SK-N-SH (cell line): Measurements from ENCODE around the gene PWP1. TPM values are rescaled to one million over a fixed set of nuclear protein-coding genes. Genes with fewer than 3 reads are reported as not detected.

Source experiments
- CTCF ChIA-PET: fragments of 300-600, 350-600 bp; formaldehyde crosslinking; extraction: SDS; loops from one replicate; lab custom pipeline; 2021; lab: Yijun Ruan, JAX
- POLR2A ChIA-PET: fragments of 350-600 bp; sonication (Branson Sonifier 250); formaldehyde crosslinking; extraction: SDS; loops from one replicate; lab custom pipeline; 2020; ENCODE audit warnings: antibody characterized with exemption, inconsistent platforms; lab: Yijun Ruan, JAX
- DNase-seq: peaks from one replicate; pipeline ENCODE4 v3.0.0; 2012
- H2AFZ ChIP-seq: fragments of 200-600 bp; sonication (generic); 2 replicates; pipeline ENCODE4 v1.8.1; 2016; ENCODE audit warnings: antibody characterized with exemption, mild to moderate bottlenecking, low read depth
- H3F3A ChIP-seq: fragments of 200-600 bp; sonication (generic); replicated peaks from 2 replicates; pipeline ENCODE3; 2016; ENCODE audit warnings: antibody characterized with exemption, mild to moderate bottlenecking; ENCODE audit not compliant: insufficient read depth
- H3K27ac ChIP-seq, 2 experiments: fragments of 200-500 bp in 1 of 2; fragments of 200-600 bp in 1 of 2; sonication (Bioruptor generic) in 1 of 2; sonication (generic), shearing (Covaris generic) in 1 of 2; 2 replicates each; pipeline versions ENCODE4 v1.5.1 to v1.6.1; 2014 to 2016; ENCODE audit warnings: low read depth in 2 of 2, inconsistent platforms in 1 of 2, low read length in 1 of 2, mild to moderate bottlenecking in 1 of 2, mixed read lengths in 1 of 2
- H3K27me3 ChIP-seq: fragments of 200-600 bp; sonication (generic), shearing (Covaris generic); 2 replicates; pipeline ENCODE4 v1.6.1; 2016; ENCODE audit warnings: mixed run types; ENCODE audit not compliant: insufficient read depth
- H3K36me3 ChIP-seq, 2 experiments: fragments of 200-500 bp in 1 of 2; fragments of 200-600 bp in 1 of 2; sonication (Bioruptor generic) in 1 of 2; sonication (generic) in 1 of 2; replicated peaks in 1 of 2; 2 replicates each; pipeline versions ENCODE3 to v1.5.1; 2014 to 2016; ENCODE audit warnings: low read length in 1 of 2, mild to moderate bottlenecking in 1 of 2; ENCODE audit not compliant: insufficient read depth in 2 of 2, control insufficient read depth in 1 of 2
- H3K4me1 ChIP-seq, 2 experiments: fragments of 200-500 bp in 1 of 2; fragments of 200-600 bp in 1 of 2; sonication (Bioruptor generic) in 1 of 2; sonication (generic), shearing (Covaris generic) in 1 of 2; 2 replicates each; pipeline versions ENCODE4 v1.5.1 to v1.6.1; 2014 to 2016; ENCODE audit warnings: low read depth in 1 of 2, low read length in 1 of 2, mixed run types in 1 of 2; ENCODE audit not compliant: insufficient read depth in 2 of 2, control insufficient read depth in 1 of 2
- H3K4me2 ChIP-seq: fragments of 200-600 bp; sonication (generic), shearing (Covaris generic); 2 replicates; pipeline ENCODE4 v1.6.1; 2017; ENCODE audit warnings: mixed run types
- H3K4me3 ChIP-seq, 2 experiments: fragments of 200-500 bp in 1 of 2; fragments of 200-600 bp in 1 of 2; sonication (Bioruptor generic) in 1 of 2; sonication (generic), shearing (Covaris generic) in 1 of 2; 2 replicates each; pipeline versions ENCODE4 v1.5.1 to v1.8.1; 2014 to 2016; ENCODE audit warnings: low read depth in 2 of 2, inconsistent platforms in 1 of 2, low read length in 1 of 2, mild to moderate bottlenecking in 1 of 2, mixed read lengths in 1 of 2, moderate library complexity in 1 of 2
- H3K79me2 ChIP-seq: fragments of 200-600 bp; sonication (generic); 2 replicates; pipeline ENCODE4 v1.8.1; 2017; ENCODE audit warnings: mild to moderate bottlenecking; ENCODE audit not compliant: insufficient read depth
- H3K9ac ChIP-seq: fragments of 200-600 bp; sonication (generic); 2 replicates; pipeline ENCODE4 v1.6.1; 2017; ENCODE audit warnings: mixed run types
- H3K9me2 ChIP-seq: fragments of 200-600 bp; sonication (generic); 2 replicates; pipeline ENCODE4 v1.6.1; 2017; ENCODE audit warnings: mixed run types
- H3K9me3 ChIP-seq: fragments of 200-600 bp; sonication (generic); 2 replicates; pipeline ENCODE4 v1.6.1; 2017; ENCODE audit warnings: mixed run types, mild to moderate bottlenecking, moderate library complexity
- H4K20me1 ChIP-seq: fragments of 200-600 bp; sonication (generic); 2 replicates; pipeline ENCODE4 v1.6.1; 2017; ENCODE audit warnings: mild to moderate bottlenecking, mixed run types; ENCODE audit not compliant: insufficient read depth
- ELF1 ChIP-seq: IDR thresholded peaks from 2 replicates; pipeline ENCODE4 v1.4.0; 2012
- EZH2phosphoT487 ChIP-seq: fragments of 200-600 bp; sonication (generic); IDR thresholded peaks from 2 replicates; pipeline ENCODE4 v1.6.1; 2017; ENCODE audit warnings: low read depth, mixed run types, mild to moderate bottlenecking, antibody characterized with exemption, moderate library complexity, borderline replicate concordance
- FOSL2 ChIP-seq: IDR thresholded peaks from 2 replicates; pipeline ENCODE4 v1.4.0; 2012; ENCODE audit warnings: low read depth, mild to moderate bottlenecking, moderate library complexity, borderline replicate concordance
- FOXM1 ChIP-seq: IDR thresholded peaks from 2 replicates; pipeline ENCODE4 v1.4.0; 2012; ENCODE audit warnings: low read depth, mild to moderate bottlenecking
- GABPA ChIP-seq: IDR thresholded peaks from 2 replicates; pipeline ENCODE4 v1.4.0; 2012; ENCODE audit warnings: low read depth, mild to moderate bottlenecking
- MEF2A ChIP-seq: IDR thresholded peaks from 2 replicates; pipeline ENCODE4 v1.4.0; 2012; ENCODE audit warnings: low read depth, borderline replicate concordance
- MXI1 ChIP-seq: IDR thresholded peaks from 2 replicates; pipeline ENCODE4 v1.6.1; 2012; ENCODE audit warnings: mild to moderate bottlenecking, low read depth, low read length, improper control_type of control experiment
- NFIC ChIP-seq: IDR thresholded peaks from 2 replicates; pipeline ENCODE4 v1.4.0; 2012; ENCODE audit warnings: borderline replicate concordance
- NRF1 ChIP-seq: IDR thresholded peaks from 2 replicates; pipeline ENCODE4 v1.6.1; 2012; ENCODE audit warnings: low read depth, mild to moderate bottlenecking, low read length
- POLR2AphosphoS5 ChIP-seq: IDR thresholded peaks from 2 replicates; pipeline ENCODE4 v1.6.1; 2012; ENCODE audit warnings: low read depth, low read length
- RAD21 ChIP-seq: IDR thresholded peaks from 2 replicates; pipeline ENCODE4 v1.6.1; 2012; ENCODE audit warnings: mild to moderate bottlenecking, low read length
- RCOR1 ChIP-seq: fragments of 150-350 bp; IDR thresholded peaks from 2 replicates; pipeline ENCODE4 v1.6.1; 2017; ENCODE audit warnings: antibody characterized with exemption, low read length
- REST ChIP-seq: IDR thresholded peaks from 2 replicates; pipeline ENCODE4 v1.6.1; 2012; ENCODE audit warnings: mild to moderate bottlenecking, low read depth, low read length, moderate library complexity
- RFX5 ChIP-seq: IDR thresholded peaks from 2 replicates; pipeline ENCODE4 v1.6.1; 2012; ENCODE audit warnings: mild to moderate bottlenecking, improper control_type of control experiment, low read length
- RXRA ChIP-seq: IDR thresholded peaks from 2 replicates; pipeline ENCODE4 v1.4.0; 2012; ENCODE audit warnings: low read depth, mild to moderate bottlenecking, borderline replicate concordance
- SIN3A ChIP-seq: IDR thresholded peaks from 2 replicates; pipeline ENCODE4 v1.6.1; 2012; ENCODE audit warnings: low read depth, mild to moderate bottlenecking, low read length, moderate library complexity, borderline replicate concordance
- TAF1 ChIP-seq: IDR thresholded peaks from 2 replicates; pipeline ENCODE4 v1.6.1; 2012; ENCODE audit warnings: low read depth, mild to moderate bottlenecking, low read length, moderate library complexity, borderline replicate concordance
- TCF12 ChIP-seq: IDR thresholded peaks from 2 replicates; pipeline ENCODE4 v1.4.0; 2012
- TEAD4 ChIP-seq: IDR thresholded peaks from 2 replicates; pipeline ENCODE4 v1.4.0; 2012; ENCODE audit warnings: mild to moderate bottlenecking, borderline replicate concordance; ENCODE audit not compliant: insufficient read depth
- USF1 ChIP-seq: IDR thresholded peaks from 2 replicates; pipeline ENCODE4 v1.4.0; 2012; ENCODE audit warnings: low read depth, borderline replicate concordance
- YY1 ChIP-seq: IDR thresholded peaks from 2 replicates; pipeline ENCODE4 v1.4.0; 2012; ENCODE audit warnings: low read depth, mild to moderate bottlenecking
- ZBTB33 ChIP-seq: IDR thresholded peaks from 2 replicates; pipeline ENCODE4 v1.4.0; 2012; ENCODE audit warnings: low read depth, borderline replicate concordance
- WGBS: methylation state at CpG from one replicate; pipeline ENCODE4 v1.1.6; 2017; ENCODE audit warnings: low lambda C conversion rate; 5-methylcytosine and 5-hydroxymethylcytosine counted together
- polyA plus RNA-seq, 3 experiments: library from polyadenylated mRNA; depleted of rRNA; stranded (reverse); fragments of >200 nt; gene quantifications; 2 replicates each; pipeline ENCODE4 v1.2.3, GENCODE V29; 2012
- TF ChIP-seq, protein P1 (sequence below): fragments of 150-350 bp; IDR thresholded peaks from 2 replicates; pipeline ENCODE4 v1.6.1; 2016; ENCODE audit warnings: mild to moderate bottlenecking, low read depth, low read length
- TF ChIP-seq, protein P2 (sequence below): fragments of 200-600 bp; sonication (generic); IDR thresholded peaks from 2 replicates; pipeline ENCODE4 v1.6.1; 2017; ENCODE audit warnings: antibody characterized with exemption, mild to moderate bottlenecking, moderate library complexity

PWP1 gene
- polyA plus RNA-seq, 1 of the 3 experiments (the other 2 are of a cell fraction), result 129 TPM

DNA sequence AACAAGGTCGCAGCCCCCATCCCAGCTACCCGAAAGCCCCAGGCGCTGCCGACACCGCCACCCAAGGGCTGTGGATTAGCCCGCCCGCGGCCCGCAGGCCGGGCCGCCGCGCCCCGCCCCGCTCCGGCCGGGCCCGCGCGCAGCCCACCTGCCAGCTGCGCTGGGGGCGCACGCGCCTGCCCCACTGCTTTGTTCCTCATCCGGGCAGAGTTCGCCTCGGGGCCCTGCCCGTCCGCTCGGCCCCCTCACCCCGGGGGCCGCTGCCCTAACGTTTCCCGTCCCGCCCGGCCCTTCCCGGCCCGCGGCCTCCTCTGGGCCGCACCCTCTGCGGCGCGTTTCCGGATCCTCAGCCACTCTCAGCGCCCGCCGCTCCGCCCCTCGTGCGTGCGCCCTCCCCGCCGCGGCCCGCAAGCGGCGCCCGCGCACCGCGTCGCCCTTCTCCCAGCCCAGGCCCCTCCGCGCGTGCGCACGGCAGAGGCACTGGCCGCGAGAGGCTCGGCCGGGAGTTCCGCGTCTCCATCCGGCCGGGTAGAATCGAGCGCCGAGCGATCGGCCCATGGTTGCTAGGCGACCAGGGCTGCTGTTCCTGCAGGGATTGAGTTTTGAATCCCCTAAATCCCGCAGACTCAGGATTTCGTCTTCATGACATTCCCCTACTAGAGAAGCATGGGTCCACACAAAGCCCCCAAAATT lies 75.4 kb downstream of the PWP1 start, which contains the start of gene PRDM4:
PRDM4 (minus strand) TSS at position 329 of the 693 bp plus-strand sequence. CDS start 622 bp downstream, outside the sequence.
- H3K4me2 ChIP-seq, result peak within 1 kb of the TSS; percentile 94
- DNase-seq, result peak; percentile 99
- H3F3A ChIP-seq, result peaks cover 4% of the 10 kb centered on the region
- H3K9ac ChIP-seq, result peak within 1 kb of the TSS; percentile 90
- H3K79me2 ChIP-seq, result peaks cover 47% of the 10 kb centered on the region
- peak within 1 kb of the TSS; percentile 82 to 89 for H3K4me3 ChIP-seq
- ChIA-PET CTCF (interaction anchor here (0.8 to 9.0 kb wide), 6 partner anchors 82 to 158 kb away, joined by 3 to 68 read pairs (median 3); no protein-coding TSS in a partner anchor), POLR2A (no interaction called here)
- H4K20me1 ChIP-seq, result peaks cover 24% of the 10 kb centered on the region
- H3K4me1 ChIP-seq, result peaks cover 10 to 15% of the 10 kb centered on the region in 2 experiments; a peak in 2 of 4 replicates
- peaks cover 21 to 26% of the 10 kb centered on the region in 2 experiments for H3K36me3 ChIP-seq
- peak within 1 kb of the TSS; percentile 71 to 74 for H3K27ac ChIP-seq
- H2AFZ ChIP-seq, result peak within 1 kb of the TSS; percentile 100
- WGBS, result 0% methylated on average over 25 of the region's 83 CpGs
- H3K27me3 ChIP-seq, result no peaks in the 10 kb centered on the region
- H3K9me3 ChIP-seq, result no peaks in the 10 kb centered on the region
- H3K9me2 ChIP-seq, result no peaks in the 10 kb centered on the region
- TF ChIP-seq RXRA (no peak), TAF1 (peak; percentile 61; the same call in 1 of the 2 replicates), REST (no peak), RAD21 (peak; percentile 64), SIN3A (peak; percentile 73; the same call in 1 of the 2 replicates), TCF12 (no peak), TEAD4 (no peak), POLR2AphosphoS5 (peak; percentile 78), RCOR1 (no peak), NRF1 (peak; percentile 97), YY1 (no peak), USF1 (no peak), ZBTB33 (peak; percentile 93), FOXM1 (no peak), FOSL2 (no peak), ELF1 (peak; percentile 90), NFIC (no peak), MEF2A (no peak), GABPA (peak; percentile 68), RFX5 (no peak), MXI1 (peak; percentile 67), EZH2phosphoT487 (no peak)
- TF ChIP-seq, protein P1, sequence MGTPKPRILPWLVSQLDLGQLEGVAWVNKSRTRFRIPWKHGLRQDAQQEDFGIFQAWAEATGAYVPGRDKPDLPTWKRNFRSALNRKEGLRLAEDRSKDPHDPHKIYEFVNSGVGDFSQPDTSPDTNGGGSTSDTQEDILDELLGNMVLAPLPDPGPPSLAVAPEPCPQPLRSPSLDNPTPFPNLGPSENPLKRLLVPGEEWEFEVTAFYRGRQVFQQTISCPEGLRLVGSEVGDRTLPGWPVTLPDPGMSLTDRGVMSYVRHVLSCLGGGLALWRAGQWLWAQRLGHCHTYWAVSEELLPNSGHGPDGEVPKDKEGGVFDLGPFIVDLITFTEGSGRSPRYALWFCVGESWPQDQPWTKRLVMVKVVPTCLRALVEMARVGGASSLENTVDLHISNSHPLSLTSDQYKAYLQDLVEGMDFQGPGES, result no peak
- TF ChIP-seq, protein P2, sequence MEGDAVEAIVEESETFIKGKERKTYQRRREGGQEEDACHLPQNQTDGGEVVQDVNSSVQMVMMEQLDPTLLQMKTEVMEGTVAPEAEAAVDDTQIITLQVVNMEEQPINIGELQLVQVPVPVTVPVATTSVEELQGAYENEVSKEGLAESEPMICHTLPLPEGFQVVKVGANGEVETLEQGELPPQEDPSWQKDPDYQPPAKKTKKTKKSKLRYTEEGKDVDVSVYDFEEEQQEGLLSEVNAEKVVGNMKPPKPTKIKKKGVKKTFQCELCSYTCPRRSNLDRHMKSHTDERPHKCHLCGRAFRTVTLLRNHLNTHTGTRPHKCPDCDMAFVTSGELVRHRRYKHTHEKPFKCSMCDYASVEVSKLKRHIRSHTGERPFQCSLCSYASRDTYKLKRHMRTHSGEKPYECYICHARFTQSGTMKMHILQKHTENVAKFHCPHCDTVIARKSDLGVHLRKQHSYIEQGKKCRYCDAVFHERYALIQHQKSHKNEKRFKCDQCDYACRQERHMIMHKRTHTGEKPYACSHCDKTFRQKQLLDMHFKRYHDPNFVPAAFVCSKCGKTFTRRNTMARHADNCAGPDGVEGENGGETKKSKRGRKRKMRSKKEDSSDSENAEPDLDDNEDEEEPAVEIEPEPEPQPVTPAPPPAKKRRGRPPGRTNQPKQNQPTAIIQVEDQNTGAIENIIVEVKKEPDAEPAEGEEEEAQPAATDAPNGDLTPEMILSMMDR, result peak; percentile 31
